ENCODE measurements around the gene DCDC2B. TPM values are rescaled to one million over a fixed set of nuclear protein-coding genes. Genes with fewer than 3 reads are reported as not detected.

Gene DCDC2B
- total RNA-seq: not detected in 2 replicates

DNA sequence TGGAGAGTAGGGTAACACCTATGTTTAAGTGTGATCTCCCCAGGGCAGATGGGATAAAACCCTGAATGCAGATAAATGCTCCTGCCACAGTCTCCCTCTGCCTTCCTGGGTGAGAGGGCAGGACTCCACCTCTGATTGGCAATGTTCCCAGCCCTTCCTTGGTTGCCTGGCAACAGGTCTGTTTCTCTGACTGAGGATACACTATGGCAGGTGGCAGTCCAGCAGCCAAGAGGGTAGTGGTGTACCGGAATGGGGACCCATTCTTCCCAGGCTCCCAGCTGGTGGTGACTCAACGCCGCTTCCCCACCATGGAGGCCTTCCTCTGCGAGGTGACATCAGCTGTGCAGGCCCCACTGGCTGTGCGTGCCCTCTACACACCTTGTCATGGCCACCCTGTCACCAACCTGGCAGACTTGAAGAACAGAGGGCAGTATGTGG is at the start of gene DCDC2B:
DCDC2B (plus strand) TSS at position 199 of the 438 bp plus-strand sequence; CDS start at position 204, 5 bp downstream.

GRCh38 chr1:32179443-32180185 is 29.3 kb upstream of the DCDC2B start, which contains the start of gene TXLNA:
Gene TXLNA (plus strand): TSS chr1:32179675. CDS start chr1:32180346, 671 bp downstream.

DNA sequence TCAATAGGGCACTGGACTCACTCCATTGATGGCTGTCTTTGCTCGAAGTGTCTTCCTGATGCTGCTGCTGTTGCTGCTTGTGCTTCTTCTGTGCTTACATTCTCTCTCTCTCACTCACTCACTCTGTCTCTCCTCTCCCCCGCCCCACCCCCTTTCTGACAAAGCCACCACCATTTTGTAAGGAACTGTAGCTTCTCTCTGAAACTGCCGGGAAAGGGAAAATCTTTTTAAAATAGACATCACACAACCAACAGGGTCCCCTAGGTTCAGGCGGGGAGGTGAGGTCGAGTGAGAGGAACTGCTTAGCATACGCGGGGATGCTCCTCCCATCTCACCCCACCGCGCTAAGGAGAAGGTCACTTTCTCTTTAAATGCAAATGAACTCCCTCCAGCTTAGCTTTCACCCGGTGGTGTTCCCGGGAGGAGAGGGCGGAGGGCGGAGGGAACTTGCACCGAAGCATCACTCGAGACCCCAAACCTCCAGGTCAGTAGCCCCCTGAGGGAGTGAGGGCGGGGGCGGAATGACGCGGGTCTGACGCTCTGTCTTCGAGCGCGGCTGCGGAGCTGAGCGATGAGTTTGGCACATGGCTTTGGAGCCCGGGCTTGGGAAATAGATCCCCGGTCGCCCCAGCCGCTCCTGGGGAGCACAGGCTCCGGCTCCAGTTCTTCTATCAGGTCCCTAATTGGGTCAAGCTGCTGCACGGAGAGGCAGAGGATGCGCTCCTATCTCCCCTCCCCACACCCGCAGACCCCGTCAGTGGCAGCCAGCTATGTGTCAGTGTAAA is 8.5 kb upstream of the DCDC2B start, which contains the start of gene CCDC28B:
CCDC28B (plus strand) TSS at position 370 of the 785 bp plus-strand sequence. CDS start 1,341 bp downstream, outside the sequence.

GRCh38 chr1:32205401-32206370 is 3.2 kb upstream of the DCDC2B start, which contains the start of gene IQCC:
Gene IQCC (plus strand): TSS chr1:32205671. CDS start chr1:32205682, 11 bp downstream.

GRCh38 chr1:32221980-32222755 is 13.3 kb downstream of the DCDC2B start, which contains the start of the genes EIF3I and TMEM234:
Gene EIF3I (plus strand): TSS chr1:32222407. CDS start chr1:32222442, 35 bp downstream.
Gene TMEM234 (minus strand): TSS chr1:32222353. CDS start chr1:32222322, 31 bp downstream.

GRCh38 chr1:32246888-32247273 is 38.0 kb downstream of the DCDC2B start, which contains the start of gene FAM167B:
Gene FAM167B (plus strand): TSS chr1:32247222. CDS start chr1:32247422, 200 bp downstream.

GRCh38 chr1:32250893-32251716 is 42.2 kb downstream of the DCDC2B start, which contains the start of gene LCK:
Gene LCK (plus strand): TSS chr1:32251265. CDS start chr1:32274330, 23,065 bp downstream.

Other genes with a start within 250 kb of the DCDC2B start
- 72.8 and 82.4 TPM in 2 replicates for gene KHDRBS1, start 195.2 kb upstream of the DCDC2B start, total RNA-seq
- 17.6 and 19.3 TPM in 2 replicates for gene TMEM39B, start 136.2 kb upstream of the DCDC2B start, total RNA-seq
- 75.8 and 84.3 TPM in 2 replicates for gene KPNA6, start 101.0 kb upstream of the DCDC2B start, total RNA-seq
- gene TXLNA, start 29.4 kb upstream of the DCDC2B start, total RNA-seq: 93.1 and 95.1 TPM in 2 replicates
- gene CCDC28B, start 8.5 kb upstream of the DCDC2B start, total RNA-seq: 11.8 and 12.4 TPM in 2 replicates
- gene IQCC, start 3.4 kb upstream of the DCDC2B start, total RNA-seq: 1.3 and 1.8 TPM in 2 replicates
- 18.0 and 18.6 TPM in 2 replicates for gene TMEM234, start 13.3 kb downstream of the DCDC2B start, total RNA-seq
- gene EIF3I, start 13.3 kb downstream of the DCDC2B start, total RNA-seq: 309 and 330 TPM in 2 replicates
- gene FAM167B, start 38.1 kb downstream of the DCDC2B start, total RNA-seq: 1.3 and 2.9 TPM in 2 replicates
- not detected in 2 replicates for gene LCK, start 42.2 kb downstream of the DCDC2B start, total RNA-seq
- gene HDAC1, start 83.0 kb downstream of the DCDC2B start, total RNA-seq: 101 TPM in 2 replicates
- 173 and 204 TPM in 2 replicates for gene MARCKSL1, start 127.1 kb downstream of the DCDC2B start, total RNA-seq
- 1.8 and 2.0 TPM in 2 replicates for gene FAM229A, start 153.4 kb downstream of the DCDC2B start, total RNA-seq
- 0.19 and 0.98 TPM in 2 replicates for gene TSSK3, start 153.4 kb downstream of the DCDC2B start, total RNA-seq
- 60.4 and 65.8 TPM in 2 replicates for gene BSDC1, start 185.4 kb downstream of the DCDC2B start, total RNA-seq

Data from vein endothelial cell (primary cell).